HCT116 (cell line): ENCODE results near the gene GLI3. TPM values are rescaled to one million over a fixed set of nuclear protein-coding genes. Genes with fewer than 3 reads are reported as not detected.

Experiments
- ATAC-seq: fragments of 200-7000 bp; cut with Tn5 transposase; 2 replicates; pipeline ENCODE4 v1.9.1; 2020; ENCODE audit warnings: mild to moderate bottlenecking, moderate library complexity
- BruUV-seq: library from RNA; stranded (reverse); fragments of 400-500 nt; replicated peaks from 2 replicates; lab custom pipeline; 2021; lab: Mats Ljungman, UMichigan
- CTCF ChIA-PET: fragments of 300-600 bp; sonication (Branson Sonifier 250); formaldehyde crosslinking; loops from one replicate; lab custom pipeline; 2021; ENCODE audit warnings: antibody characterized with exemption; lab: Charles Lee
- POLR2A ChIA-PET: fragments of 300-600, 350-600 bp; sonication (Branson Sonifier 250); formaldehyde crosslinking; loops from one replicate; lab custom pipeline; 2021; ENCODE audit warnings: antibody characterized with exemption; lab: Charles Lee
- RAD21 ChIA-PET, 2 experiments: fragments of 300-600 bp; sonication (Branson Sonifier 250); formaldehyde crosslinking; loops; one replicate each; lab custom pipeline; 2023; ENCODE audit warnings: low total read pairs in 2 of 2; ENCODE audit not compliant: uncharacterized antibody in 2 of 2, unreplicated experiment in 2 of 2, low non-redundant PET in 1 of 2; lab: Charles Lee
- DNase-seq: peaks from one replicate; pipeline ENCODE4 v3.0.0-alpha.2; 2010; ENCODE audit warnings: low read depth, low spot score
- H2AFZ ChIP-seq: fragments of 200-600 bp; shearing (Covaris generic), sonication (generic); 2 replicates; pipeline ENCODE4 v1.6.1; 2017; ENCODE audit warnings: low read depth, mixed run types, mixed read lengths, antibody characterized with exemption, low read length; ENCODE audit not compliant: poor library complexity, severe bottlenecking
- H3K27ac ChIP-seq: 2 replicates; pipeline ENCODE4 v1.5.1; 2012; ENCODE audit warnings: low read depth, low read length
- H3K27me3 ChIP-seq: fragments of 200-600 bp; sonication (generic); 2 replicates; pipeline ENCODE4 v1.6.1; 2016; ENCODE audit warnings: mixed run types, low read length, mixed read lengths; ENCODE audit not compliant: insufficient read depth
- H3K36me3 ChIP-seq, 2 experiments: fragments of 200-500 bp in 1 of 2; fragments of 200-600 bp in 1 of 2; sonication (Bioruptor generic) in 1 of 2; sonication (generic) in 1 of 2; 2 replicates each; pipeline versions ENCODE4 v1.5.1 to v1.6.1; 2014 to 2016; ENCODE audit warnings: low read length in 2 of 2, inconsistent platforms in 1 of 2, mixed read lengths in 1 of 2, mixed run types in 1 of 2; ENCODE audit not compliant: insufficient read depth in 2 of 2, control insufficient read depth in 1 of 2
- H3K4me1 ChIP-seq, 2 experiments: fragments of 200-600 bp in 1 of 2; sonication (generic) in 1 of 2; 2 replicates each; pipeline versions ENCODE4 v1.5.1 to v1.6.1; 2012 to 2017; ENCODE audit warnings: low read length in 2 of 2, inconsistent platforms in 1 of 2, mild to moderate bottlenecking in 1 of 2, mixed read lengths in 1 of 2, mixed run types in 1 of 2, moderate library complexity in 1 of 2; ENCODE audit not compliant: insufficient read depth in 2 of 2, control insufficient read depth in 1 of 2
- H3K4me2 ChIP-seq: fragments of 200-600 bp; sonication (generic); 2 replicates; pipeline ENCODE4 v1.6.1; 2017; ENCODE audit warnings: mixed run types, low read length, mixed read lengths
- H3K4me3 ChIP-seq, 2 experiments: fragments of 200-600 bp in 1 of 2; sonication (generic) in 1 of 2; replicated peaks in 1 of 2; 2 replicates each; pipeline ENCODE4 v1.5.1; 2011 to 2016; ENCODE audit warnings: low read length in 2 of 2, control low read depth in 1 of 2, low read depth in 1 of 2, mild to moderate bottlenecking in 1 of 2, mixed read lengths in 1 of 2, mixed run types in 1 of 2
- H3K79me2 ChIP-seq: fragments of 200-600 bp; sonication (generic); 2 replicates; pipeline ENCODE4 v1.6.1; 2017; ENCODE audit warnings: mild to moderate bottlenecking, mixed run types, low read length, moderate library complexity, mixed read lengths; ENCODE audit not compliant: insufficient read depth
- H3K9ac ChIP-seq: fragments of 200-600 bp; sonication (generic); 2 replicates; pipeline ENCODE4 v1.6.1; 2016; ENCODE audit warnings: low read length, mixed read lengths
- H3K9me2 ChIP-seq: fragments of 200-600 bp; sonication (generic), shearing (Covaris generic); 2 replicates; pipeline ENCODE4 v1.6.1; 2017; ENCODE audit warnings: mixed run types, mild to moderate bottlenecking, moderate library complexity; ENCODE audit not compliant: insufficient read depth
- H3K9me3 ChIP-seq, 2 experiments: fragments of 200-500 bp in 1 of 2; fragments of 200-600 bp in 1 of 2; sonication (Bioruptor generic) in 1 of 2; sonication (generic) in 1 of 2; 2 replicates each; pipeline ENCODE4 v1.6.1; 2014 to 2017; ENCODE audit warnings: low read length in 2 of 2, mixed read lengths in 2 of 2, inconsistent platforms in 1 of 2, low read depth in 1 of 2, mild to moderate bottlenecking in 1 of 2, mixed run types in 1 of 2, moderate library complexity in 1 of 2; ENCODE audit not compliant: control insufficient read depth in 1 of 2, insufficient read depth in 1 of 2
- H4K20me1 ChIP-seq: fragments of 200-600 bp; sonication (generic), shearing (Covaris generic); 2 replicates; pipeline ENCODE4 v1.6.1; 2017; ENCODE audit warnings: mixed run types, mild to moderate bottlenecking, moderate library complexity; ENCODE audit not compliant: insufficient read depth
- CBX3 ChIP-seq: IDR thresholded peaks from 2 replicates; pipeline ENCODE4 v1.6.1; 2012; ENCODE audit warnings: low read depth
- CEBPB ChIP-seq: IDR thresholded peaks from 2 replicates; pipeline ENCODE4 v1.6.1; 2012; ENCODE audit warnings: low read depth
- EGR1 ChIP-seq: IDR thresholded peaks from 2 replicates; pipeline ENCODE4 v1.6.1; 2012; ENCODE audit warnings: low read depth
- ELF1 ChIP-seq: IDR thresholded peaks from 2 replicates; pipeline ENCODE4 v1.6.1; 2012; ENCODE audit warnings: low read depth, borderline replicate concordance
- EZH2 ChIP-seq: fragments of 200-600 bp; sonication (generic); IDR thresholded peaks from 2 replicates; pipeline ENCODE4 v1.6.1; 2017; ENCODE audit warnings: antibody characterized with exemption, mixed run types
- EZH2phosphoT487 ChIP-seq: fragments of 200-600 bp; IDR thresholded peaks from 2 replicates; pipeline ENCODE4 v1.6.1; 2018; ENCODE audit warnings: antibody characterized with exemption, borderline replicate concordance
- FOSL1 ChIP-seq: IDR thresholded peaks from 2 replicates; pipeline ENCODE4 v1.6.1; 2012; ENCODE audit warnings: low read depth
- JUND ChIP-seq: IDR thresholded peaks from 2 replicates; pipeline ENCODE4 v1.6.1; 2012
- POLR2A ChIP-seq: IDR thresholded peaks from 2 replicates; pipeline ENCODE4 v1.7.0; 2011; ENCODE audit warnings: borderline replicate concordance; ENCODE audit not compliant: insufficient read depth, insufficient read length; ENCODE audit errors: extremely low read depth
- POLR2AphosphoS5 ChIP-seq: IDR thresholded peaks from 2 replicates; pipeline ENCODE4 v1.6.1; 2011; ENCODE audit warnings: mild to moderate bottlenecking, low read depth, low read length, moderate library complexity
- RAD21 ChIP-seq: IDR thresholded peaks from 2 replicates; pipeline ENCODE4 v1.6.1; 2012; ENCODE audit warnings: low read depth, mild to moderate bottlenecking
- SP1 ChIP-seq: IDR thresholded peaks from 2 replicates; pipeline ENCODE4 v1.6.1; 2012; ENCODE audit warnings: low read depth
- TCF7L2 ChIP-seq: IDR thresholded peaks from 2 replicates; pipeline ENCODE4 v1.7.0; 2011; ENCODE audit warnings: borderline replicate concordance, inconsistent platforms; ENCODE audit not compliant: insufficient read depth, insufficient read length; ENCODE audit errors: extremely low read depth
- YY1 ChIP-seq: IDR thresholded peaks from 2 replicates; pipeline ENCODE4 v1.6.1; 2011; ENCODE audit warnings: low read length, low read depth, moderate library complexity, mild to moderate bottlenecking; ENCODE audit not compliant: insufficient replicate concordance; ENCODE audit errors: extremely low read depth
- ZNF274 ChIP-seq: fragments of 200-500 bp; sonication (Bioruptor generic); IDR thresholded peaks from 2 replicates; pipeline ENCODE4 v1.6.1; 2014; ENCODE audit warnings: mild to moderate bottlenecking, low read depth, low read length, inconsistent platforms
- intact Hi-C: fragments of 100-400 bp; cut with micrococcal nuclease; formaldehyde crosslinking; loops from 2 replicates; pipeline ENCODE4 v1.10.0; 2022
- total RNA-seq: library from RNA; stranded (reverse); gene quantifications from one replicate; pipeline ENCODE4 v1.2.1, GENCODE V29; 2021; ENCODE audit not compliant: unreplicated experiment
- TF ChIP-seq, protein P1 (sequence below): IDR thresholded peaks from 2 replicates; pipeline ENCODE4 v1.6.1; 2012; ENCODE audit warnings: low read depth
- TF ChIP-seq, protein P2 (sequence below): IDR thresholded peaks from 2 replicates; pipeline ENCODE4 v1.6.1; 2012
- TF ChIP-seq, protein P3 (sequence below), 3 experiments: fragments of 200-600 bp in 1 of 3; sonication (generic) in 1 of 3; IDR thresholded peaks in 2 of 3; conservative IDR thresholded peaks in 1 of 3; 2 replicates each; pipeline ENCODE4 v1.5.1; 2012 to 2017; ENCODE audit warnings: low read depth in 2 of 3, low read length in 2 of 3, antibody characterized with exemption in 1 of 3, borderline replicate concordance in 1 of 3, control low read depth in 1 of 3, mild to moderate bottlenecking in 1 of 3, mixed read lengths in 1 of 3, mixed run types in 1 of 3, moderate library complexity in 1 of 3; ENCODE audit not compliant: insufficient read depth in 1 of 3

The GLI3 gene
- total RNA-seq, 1 experiment from 2014 or later: 0.07 TPM

DNA sequence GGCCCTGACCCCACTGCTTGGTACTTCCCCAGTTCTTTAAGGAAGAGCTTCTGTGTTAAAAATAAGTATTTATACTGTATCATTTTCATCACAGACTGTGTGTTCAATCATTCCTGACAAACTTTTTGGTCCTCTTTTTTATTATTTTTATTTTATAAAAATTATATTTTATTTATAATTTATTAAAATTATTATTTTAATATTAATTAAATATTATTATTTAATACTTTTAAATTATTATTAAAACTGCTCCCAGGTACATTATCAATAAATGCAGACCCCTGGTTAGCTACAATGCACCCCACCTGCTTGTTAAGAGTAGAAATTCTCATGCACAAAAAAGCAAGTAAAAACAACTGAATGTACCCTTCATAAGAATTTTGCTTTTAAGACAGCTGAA is 172.0 kb downstream of the GLI3 start:
- H3K4me3 ChIP-seq: no peak overlapping the region
- ChIA-PET POLR2A (no interaction called here), CTCF (no interaction called here), RAD21 (no interaction called here)
- DNase-seq (no peak), ATAC-seq (no peak)
- H3K9me3 ChIP-seq: no peaks in the 10 kb centered on the region
- no peaks in the 10 kb centered on the region; the same call in 1 of the 2 replicates for H3K27me3 ChIP-seq
- H3K9ac ChIP-seq: no peak overlapping the region
- no peak overlapping the region for H2AFZ ChIP-seq
- H3K9me2 ChIP-seq: no peaks in the 10 kb centered on the region
- intact Hi-C loops: no loop called here
- TF ChIP-seq ELF1 (no peak), SP1 (no peak), CBX3 (no peak), CEBPB (no peak), POLR2AphosphoS5 (no peak), RAD21 (no peak), EGR1 (no peak), POLR2A (no peak), JUND (no peak), FOSL1 (no peak), YY1 (no peak), TCF7L2 (no peak), EZH2phosphoT487 (no peak), ZNF274 (no peak), EZH2 (no peak)
- TF ChIP-seq, protein P1, sequence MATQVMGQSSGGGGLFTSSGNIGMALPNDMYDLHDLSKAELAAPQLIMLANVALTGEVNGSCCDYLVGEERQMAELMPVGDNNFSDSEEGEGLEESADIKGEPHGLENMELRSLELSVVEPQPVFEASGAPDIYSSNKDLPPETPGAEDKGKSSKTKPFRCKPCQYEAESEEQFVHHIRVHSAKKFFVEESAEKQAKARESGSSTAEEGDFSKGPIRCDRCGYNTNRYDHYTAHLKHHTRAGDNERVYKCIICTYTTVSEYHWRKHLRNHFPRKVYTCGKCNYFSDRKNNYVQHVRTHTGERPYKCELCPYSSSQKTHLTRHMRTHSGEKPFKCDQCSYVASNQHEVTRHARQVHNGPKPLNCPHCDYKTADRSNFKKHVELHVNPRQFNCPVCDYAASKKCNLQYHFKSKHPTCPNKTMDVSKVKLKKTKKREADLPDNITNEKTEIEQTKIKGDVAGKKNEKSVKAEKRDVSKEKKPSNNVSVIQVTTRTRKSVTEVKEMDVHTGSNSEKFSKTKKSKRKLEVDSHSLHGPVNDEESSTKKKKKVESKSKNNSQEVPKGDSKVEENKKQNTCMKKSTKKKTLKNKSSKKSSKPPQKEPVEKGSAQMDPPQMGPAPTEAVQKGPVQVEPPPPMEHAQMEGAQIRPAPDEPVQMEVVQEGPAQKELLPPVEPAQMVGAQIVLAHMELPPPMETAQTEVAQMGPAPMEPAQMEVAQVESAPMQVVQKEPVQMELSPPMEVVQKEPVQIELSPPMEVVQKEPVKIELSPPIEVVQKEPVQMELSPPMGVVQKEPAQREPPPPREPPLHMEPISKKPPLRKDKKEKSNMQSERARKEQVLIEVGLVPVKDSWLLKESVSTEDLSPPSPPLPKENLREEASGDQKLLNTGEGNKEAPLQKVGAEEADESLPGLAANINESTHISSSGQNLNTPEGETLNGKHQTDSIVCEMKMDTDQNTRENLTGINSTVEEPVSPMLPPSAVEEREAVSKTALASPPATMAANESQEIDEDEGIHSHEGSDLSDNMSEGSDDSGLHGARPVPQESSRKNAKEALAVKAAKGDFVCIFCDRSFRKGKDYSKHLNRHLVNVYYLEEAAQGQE: no peak
- TF ChIP-seq, protein P2, sequence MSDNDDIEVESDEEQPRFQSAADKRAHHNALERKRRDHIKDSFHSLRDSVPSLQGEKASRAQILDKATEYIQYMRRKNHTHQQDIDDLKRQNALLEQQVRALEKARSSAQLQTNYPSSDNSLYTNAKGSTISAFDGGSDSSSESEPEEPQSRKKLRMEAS: no peak
- TF ChIP-seq, protein P3, sequence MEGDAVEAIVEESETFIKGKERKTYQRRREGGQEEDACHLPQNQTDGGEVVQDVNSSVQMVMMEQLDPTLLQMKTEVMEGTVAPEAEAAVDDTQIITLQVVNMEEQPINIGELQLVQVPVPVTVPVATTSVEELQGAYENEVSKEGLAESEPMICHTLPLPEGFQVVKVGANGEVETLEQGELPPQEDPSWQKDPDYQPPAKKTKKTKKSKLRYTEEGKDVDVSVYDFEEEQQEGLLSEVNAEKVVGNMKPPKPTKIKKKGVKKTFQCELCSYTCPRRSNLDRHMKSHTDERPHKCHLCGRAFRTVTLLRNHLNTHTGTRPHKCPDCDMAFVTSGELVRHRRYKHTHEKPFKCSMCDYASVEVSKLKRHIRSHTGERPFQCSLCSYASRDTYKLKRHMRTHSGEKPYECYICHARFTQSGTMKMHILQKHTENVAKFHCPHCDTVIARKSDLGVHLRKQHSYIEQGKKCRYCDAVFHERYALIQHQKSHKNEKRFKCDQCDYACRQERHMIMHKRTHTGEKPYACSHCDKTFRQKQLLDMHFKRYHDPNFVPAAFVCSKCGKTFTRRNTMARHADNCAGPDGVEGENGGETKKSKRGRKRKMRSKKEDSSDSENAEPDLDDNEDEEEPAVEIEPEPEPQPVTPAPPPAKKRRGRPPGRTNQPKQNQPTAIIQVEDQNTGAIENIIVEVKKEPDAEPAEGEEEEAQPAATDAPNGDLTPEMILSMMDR (IDR thresholded peaks at IDR 0.05 in 2 of 3, conservative IDR thresholded peaks at IDR 0.05 in 1 of 3; ENCODE audit: borderline replicate concordance in 1 of 3, insufficient read depth in 1 of 3, low read depth in 2 of 3, low read length in 2 of 3): no peak
- BruUV-seq: no TSS peak
- no peak overlapping the region for H3K27ac ChIP-seq
- H3K4me2 ChIP-seq: no peak overlapping the region
- no peaks in the 10 kb centered on the region for H3K79me2 ChIP-seq
- no peaks in the 10 kb centered on the region for H3K36me3 ChIP-seq
- no peaks in the 10 kb centered on the region; the same call in 1 of the 2 replicates for H4K20me1 ChIP-seq
- no peaks in the 10 kb centered on the region for H3K4me1 ChIP-seq
